Measurements from ENCODE around the gene ERICH4. TPM values are rescaled to one million over a fixed set of nuclear protein-coding genes. Genes with fewer than 3 reads are reported as not detected.
"Not testable (repeated sequence)": the region's sequence is repeated elsewhere in the genome, so short reads cannot be mapped to it uniquely, and the experiment has no call there.

ERICH4 gene
- total RNA-seq, 1 donor from 2014 or later, result not detected

DNA sequence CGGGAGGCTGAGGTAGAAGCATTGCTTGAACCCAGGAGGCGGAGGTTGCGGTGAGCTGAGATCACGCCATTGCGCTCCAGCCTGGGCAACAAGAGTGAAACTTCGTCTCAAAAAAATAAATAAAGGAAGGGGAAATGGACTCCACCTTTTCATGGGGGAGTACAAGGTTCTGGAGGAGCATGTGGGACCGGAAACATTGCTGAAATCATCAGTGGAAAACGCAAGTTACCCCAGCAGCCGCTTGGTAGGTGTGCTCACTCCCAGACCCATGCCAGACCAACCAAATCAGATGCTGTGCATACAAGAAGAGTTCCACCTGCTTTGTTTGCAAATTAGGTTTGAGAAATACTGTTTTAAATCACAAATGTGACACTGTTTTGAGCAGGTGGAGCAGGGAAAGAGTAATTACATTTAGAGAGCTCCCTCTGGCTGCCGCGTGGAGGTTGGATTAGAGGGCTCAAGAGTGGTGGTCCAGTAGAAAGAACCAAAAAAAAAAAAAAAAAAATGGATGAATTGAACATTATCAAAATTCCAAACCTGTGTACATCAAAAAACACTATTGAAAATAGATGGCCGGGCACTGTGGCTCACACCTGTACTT lies 4.9 kb downstream of the ERICH4 start:
- H3K4me1 Mint-ChIP-seq (ENCODE audit: low read depth), result peaks cover 9% of the 10 kb centered on the region
- H3K27me3 Mint-ChIP-seq (ENCODE audit: low read depth), result peaks cover 3% of the 10 kb centered on the region
- intact Hi-C loops (cut with micrococcal nuclease), result no loop called here
- H3K36me3 Mint-ChIP-seq (ENCODE audit: low read depth), result no peaks in the 10 kb centered on the region
- DNase-seq (ENCODE audit: low spot score), result no peak
- no peak overlapping the region for H3K4me3 Mint-ChIP-seq (ENCODE audit: low read depth)
- H3K27ac Mint-ChIP-seq, result no peak overlapping the region
- no peaks in the 10 kb centered on the region for H3K9me3 Mint-ChIP-seq

DNA sequence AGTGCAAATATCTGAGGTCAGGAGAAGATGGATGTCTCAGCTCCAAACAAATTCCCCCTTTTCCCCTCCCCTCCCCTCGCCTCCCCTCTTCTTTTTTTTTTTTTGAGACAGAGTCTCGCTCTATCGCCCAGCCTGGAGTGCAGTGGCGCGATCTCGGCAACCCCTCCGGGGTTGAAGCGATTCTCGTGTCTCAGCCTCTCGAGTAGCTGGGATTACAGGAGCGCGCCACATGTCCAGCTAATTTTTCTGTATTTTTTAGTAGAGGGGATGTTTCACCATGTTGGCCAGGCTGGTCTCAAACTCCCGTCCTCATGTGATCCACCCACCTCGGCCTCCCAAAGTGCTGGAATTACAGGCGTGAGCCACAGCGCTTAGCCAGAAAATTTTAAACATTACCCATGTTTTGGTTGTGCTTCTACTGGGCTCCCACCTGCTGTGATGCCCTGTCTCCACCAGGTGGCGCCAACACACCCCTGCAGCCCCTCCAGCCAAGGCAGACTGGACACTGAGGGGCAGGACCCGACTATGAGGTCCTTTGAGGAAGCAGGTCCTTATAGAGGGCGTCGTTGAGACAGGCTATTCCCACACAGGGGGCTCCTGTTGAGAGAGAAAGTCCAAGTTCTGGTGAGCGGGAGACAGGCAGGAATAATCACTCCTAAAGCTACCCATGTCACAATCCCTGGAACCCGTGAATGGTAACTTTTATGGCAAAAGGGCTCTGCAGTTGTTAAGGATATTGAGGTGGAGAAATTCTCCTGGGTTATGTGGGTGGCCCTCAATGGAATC lies 6.3 kb downstream of the ERICH4 start:
- Mint-ChIP-seq H3K4me1 (ENCODE audit: low read depth) (peaks cover 14% of the 10 kb centered on the region), H3K27ac (no peak overlapping the region), H3K9me3 (no peaks in the 10 kb centered on the region), H3K27me3 (ENCODE audit: low read depth) (peaks cover 3% of the 10 kb centered on the region), H3K4me3 (ENCODE audit: low read depth) (peak overlapping the region; percentile 56), H3K36me3 (ENCODE audit: low read depth) (no peaks in the 10 kb centered on the region)
- peak; percentile 63 for DNase-seq (ENCODE audit: low spot score)
- intact Hi-C loops (cut with micrococcal nuclease), result loop anchor here (1.0 kb wide), 4 partner anchors 88 to 148 kb away; no protein-coding TSS in a partner anchor

DNA sequence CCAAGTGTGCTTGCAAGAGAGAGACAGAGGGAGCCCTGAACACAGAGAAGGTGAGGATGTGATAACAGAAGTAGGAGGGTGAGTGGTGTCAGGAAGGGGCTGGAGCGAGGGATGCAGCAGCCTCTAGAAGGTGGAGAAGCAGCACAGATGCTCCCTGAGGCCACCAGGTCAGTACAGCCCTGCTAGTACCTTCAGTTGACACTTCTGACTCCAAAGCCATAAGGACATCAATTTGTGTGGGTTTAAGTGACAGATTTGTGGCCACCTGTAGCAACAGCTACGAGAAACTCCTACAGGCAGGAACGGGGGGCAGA lies 6.9 kb downstream of the ERICH4 start:
- Mint-ChIP-seq H3K9me3 (no peaks in the 10 kb centered on the region), H3K4me1 (ENCODE audit: low read depth) (peaks cover 18% of the 10 kb centered on the region), H3K4me3 (ENCODE audit: low read depth) (no peak overlapping the region)

DNA sequence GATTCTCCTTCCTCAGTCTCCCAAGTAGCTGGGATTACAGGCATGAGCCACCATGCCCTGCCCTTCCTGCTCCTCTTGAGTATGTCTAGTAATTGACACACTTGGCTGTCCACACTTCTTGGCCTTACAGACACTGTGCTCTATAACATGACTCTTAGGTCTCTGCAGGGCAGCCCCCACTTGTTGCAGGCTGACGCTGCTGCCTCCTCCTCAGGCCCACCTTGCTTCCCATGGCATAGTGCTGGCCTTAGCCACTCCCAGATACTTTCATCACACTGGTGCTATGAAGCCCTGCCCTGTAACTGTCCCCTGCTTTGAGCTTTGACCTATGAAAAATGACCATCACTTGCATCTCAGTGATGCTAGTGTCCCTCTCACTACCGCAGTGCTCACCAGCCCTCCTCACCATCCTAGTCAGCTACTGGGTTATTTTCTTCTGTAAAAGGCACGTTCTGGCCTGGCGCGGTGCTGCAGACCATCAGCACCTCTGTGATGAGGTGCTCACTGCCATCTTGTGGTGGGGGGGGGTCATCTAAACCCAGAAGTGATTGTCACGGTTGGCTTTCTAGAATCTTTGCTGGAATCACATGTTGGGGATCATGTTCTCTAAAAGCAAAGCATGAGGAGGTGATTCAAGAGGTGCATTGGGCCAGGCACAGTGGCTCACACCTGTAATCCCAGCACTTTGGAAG lies 9.8 kb downstream of the ERICH4 start:
- H3K27ac Mint-ChIP-seq, result no peak overlapping the region
- no peak overlapping the region for H3K4me3 Mint-ChIP-seq (ENCODE audit: low read depth)
- DNase-seq (ENCODE audit: low spot score), result no peak
- intact Hi-C loops (cut with micrococcal nuclease), result no loop called here
- H3K4me1 Mint-ChIP-seq (ENCODE audit: low read depth), result peaks cover 40% of the 10 kb centered on the region
- no peaks in the 10 kb centered on the region for H3K9me3 Mint-ChIP-seq
- no peaks in the 10 kb centered on the region for H3K36me3 Mint-ChIP-seq (ENCODE audit: low read depth)
- H3K27me3 Mint-ChIP-seq (ENCODE audit: low read depth), result no peaks in the 10 kb centered on the region

More for the DNA sequence above, 6.9 kb downstream of the ERICH4 start:
- intact Hi-C loops (cut with micrococcal nuclease), result loop anchor here (1.0 kb wide), 4 partner anchors 87 to 147 kb away; no protein-coding TSS in a partner anchor
- DNase-seq (ENCODE audit: low spot score), result no peak
- no peaks in the 10 kb centered on the region for H3K36me3 Mint-ChIP-seq (ENCODE audit: low read depth)
- peaks cover 3% of the 10 kb centered on the region for H3K27me3 Mint-ChIP-seq (ENCODE audit: low read depth)
- no peak overlapping the region for H3K27ac Mint-ChIP-seq

DNA sequence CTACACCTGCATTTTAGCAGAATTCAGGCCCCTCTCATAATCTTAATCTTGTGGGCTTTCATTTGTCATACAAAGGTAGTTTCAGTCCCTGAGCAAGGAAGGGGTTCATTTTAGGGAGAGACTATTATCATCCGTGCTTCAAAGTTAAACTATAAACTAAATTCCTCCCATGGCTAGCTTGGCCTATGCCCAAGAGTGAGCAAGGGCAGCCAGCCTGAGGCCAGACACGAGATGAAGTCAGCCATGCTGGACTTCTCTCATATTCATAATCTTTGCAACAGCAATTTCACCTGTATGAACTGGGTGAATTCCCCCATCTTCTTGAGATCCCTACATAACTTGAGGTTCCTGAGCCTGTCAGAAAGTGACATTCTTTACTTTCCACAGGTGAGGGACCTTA lies 13.0 kb downstream of the ERICH4 start:
- intact Hi-C loops (cut with micrococcal nuclease), result no loop called here
- Mint-ChIP-seq H3K4me3 (ENCODE audit: low read depth) (no peak overlapping the region), H3K27me3 (ENCODE audit: low read depth) (peaks cover 14% of the 10 kb centered on the region), H3K9me3 (no peaks in the 10 kb centered on the region), H3K4me1 (ENCODE audit: low read depth) (peaks cover 40% of the 10 kb centered on the region), H3K36me3 (ENCODE audit: low read depth) (no peaks in the 10 kb centered on the region), H3K27ac (no peak overlapping the region)
- DNase-seq (ENCODE audit: low spot score), result no peak

DNA sequence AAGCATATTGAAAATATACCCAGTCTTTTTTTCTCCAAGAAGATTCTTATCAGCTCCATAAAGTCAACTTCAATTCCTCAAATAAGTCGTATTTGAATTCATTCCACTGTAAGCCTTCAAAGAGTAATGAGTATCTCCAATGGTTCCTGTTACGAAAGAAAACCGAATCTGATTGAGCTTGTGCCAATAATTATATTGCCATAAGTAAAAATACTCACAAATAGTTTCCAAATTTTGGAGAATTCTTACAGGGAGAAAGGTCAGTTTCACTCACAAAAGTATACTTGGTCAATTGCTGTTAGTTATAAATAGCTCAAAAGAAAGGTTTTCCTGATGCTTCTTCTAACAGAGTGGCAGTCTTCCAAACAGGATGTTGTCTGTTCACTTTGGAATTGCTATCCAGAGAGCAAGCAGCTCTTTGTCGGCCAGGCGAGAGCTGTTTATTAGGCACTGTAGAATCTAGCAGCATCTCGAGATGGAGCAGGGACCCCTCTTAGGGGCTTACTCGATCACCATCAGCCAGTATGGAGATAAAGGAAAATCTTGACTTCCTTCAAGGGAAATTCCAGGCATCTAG lies 13.5 kb downstream of the ERICH4 start:
- Mint-ChIP-seq H3K4me1 (ENCODE audit: low read depth) (peaks cover 40% of the 10 kb centered on the region), H3K4me3 (ENCODE audit: low read depth) (no peak overlapping the region), H3K36me3 (ENCODE audit: low read depth) (no peaks in the 10 kb centered on the region), H3K27ac (peak overlapping the region; percentile 59), H3K27me3 (ENCODE audit: low read depth) (peaks cover 14% of the 10 kb centered on the region), H3K9me3 (no peaks in the 10 kb centered on the region)
- DNase-seq (ENCODE audit: low spot score), result no peak
- intact Hi-C loops (cut with micrococcal nuclease), result no loop called here

DNA sequence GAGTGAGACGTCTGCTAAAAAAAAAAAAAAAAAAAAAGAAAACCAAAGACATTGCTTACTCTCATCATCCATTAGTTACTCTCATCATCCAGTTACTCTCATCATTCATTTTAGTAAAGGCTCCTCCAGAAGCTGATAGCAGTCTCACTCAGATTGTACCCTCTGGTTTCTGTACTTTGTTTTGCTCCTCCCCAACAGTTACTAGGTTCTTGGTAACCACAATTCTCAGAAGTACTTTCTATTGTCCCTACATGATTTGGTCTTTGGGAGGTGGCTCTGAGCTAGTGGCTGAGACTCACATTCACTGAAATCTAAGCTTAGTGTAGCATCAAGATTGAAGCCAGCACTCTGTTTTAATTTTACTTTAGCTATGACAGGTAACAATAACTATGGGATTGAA lies 14.3 kb downstream of the ERICH4 start:
- intact Hi-C loops (cut with micrococcal nuclease), result no loop called here
- no peaks in the 10 kb centered on the region for H3K9me3 Mint-ChIP-seq
- H3K27me3 Mint-ChIP-seq (ENCODE audit: low read depth), result peaks cover 17% of the 10 kb centered on the region
- DNase-seq (ENCODE audit: low spot score), result peak; percentile 24
- H3K4me1 Mint-ChIP-seq (ENCODE audit: low read depth), result peaks cover 43% of the 10 kb centered on the region
- peak overlapping the region; percentile 67 for H3K27ac Mint-ChIP-seq
- H3K4me3 Mint-ChIP-seq (ENCODE audit: low read depth), result no peak overlapping the region
- H3K36me3 Mint-ChIP-seq (ENCODE audit: low read depth), result no peaks in the 10 kb centered on the region

DNA sequence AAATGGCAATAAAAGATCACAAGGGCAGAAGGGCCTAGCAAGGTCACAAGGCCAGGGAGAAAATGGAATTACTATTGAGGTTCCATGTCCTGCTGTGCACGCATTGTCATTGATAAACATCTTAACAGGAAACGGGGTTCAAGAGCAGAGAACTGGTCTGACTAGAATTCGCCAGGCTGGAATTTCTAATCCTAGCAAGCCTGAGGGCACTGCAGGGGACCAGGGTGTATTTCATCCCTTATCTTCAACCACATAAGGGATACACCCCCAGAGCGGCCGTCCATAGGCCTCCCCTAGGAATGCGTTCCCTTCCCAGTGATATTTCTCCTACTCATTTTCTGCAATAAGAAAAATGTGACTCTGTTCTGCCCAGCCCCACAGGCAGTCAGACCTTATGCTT lies 19.5 kb downstream of the ERICH4 start:
- H3K9me3 Mint-ChIP-seq, result no peaks in the 10 kb centered on the region
- no peak overlapping the region for H3K4me3 Mint-ChIP-seq (ENCODE audit: low read depth)
- H3K36me3 Mint-ChIP-seq (ENCODE audit: low read depth), result no peaks in the 10 kb centered on the region
- no peak for DNase-seq (ENCODE audit: low spot score)
- peaks cover 32% of the 10 kb centered on the region for H3K4me1 Mint-ChIP-seq (ENCODE audit: low read depth)
- peaks cover 39% of the 10 kb centered on the region for H3K27me3 Mint-ChIP-seq (ENCODE audit: low read depth)
- intact Hi-C loops (cut with micrococcal nuclease), result no loop called here
- H3K27ac Mint-ChIP-seq, result peak overlapping the region; percentile 0

DNA sequence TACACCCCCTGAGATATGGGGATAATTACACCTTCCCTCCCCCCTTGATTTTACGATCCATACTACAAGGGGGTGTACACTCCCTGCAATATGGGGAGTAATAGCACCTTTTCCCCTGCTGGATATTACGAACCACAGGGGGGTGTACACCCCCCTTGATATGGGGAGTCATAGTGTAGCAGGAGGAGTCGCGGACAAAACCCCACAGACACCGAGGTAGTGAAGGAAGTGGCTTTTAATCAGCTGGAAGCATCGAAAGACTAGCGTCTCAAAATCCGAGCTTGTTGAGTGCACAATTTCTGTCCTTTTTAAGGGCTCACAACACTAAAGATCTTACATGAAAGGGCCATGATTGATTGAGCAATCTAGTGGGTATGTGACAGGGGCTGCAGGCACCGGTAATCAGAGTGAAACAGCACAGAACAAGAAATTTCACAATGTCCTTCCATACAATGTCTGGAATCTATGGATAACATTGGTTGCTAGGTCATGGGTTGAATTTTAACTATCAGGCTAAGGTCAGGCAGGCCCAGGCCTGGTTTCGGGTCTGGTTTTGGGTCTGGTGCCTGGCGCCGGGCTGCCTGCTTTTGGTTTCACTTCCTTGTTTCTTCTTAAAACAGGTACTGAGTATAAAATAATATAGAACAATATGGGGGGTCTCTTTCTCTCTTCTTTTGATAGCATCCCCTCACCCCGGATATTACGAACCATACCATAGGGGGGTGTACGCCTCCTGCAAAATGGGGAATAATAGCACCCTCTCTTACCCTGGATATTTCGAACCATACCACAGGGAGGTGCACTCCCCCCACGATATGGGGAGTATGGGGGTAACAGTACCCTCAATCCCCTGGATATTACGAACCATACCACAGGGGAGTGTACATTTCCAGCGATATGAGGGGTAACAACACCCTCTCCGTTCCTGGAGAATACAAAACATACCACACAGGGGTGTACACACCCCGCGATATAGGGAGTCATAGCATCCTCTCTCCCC lies 20.6 kb downstream of the ERICH4 start:
- H3K36me3 Mint-ChIP-seq (ENCODE audit: low read depth); H3K9me3 Mint-ChIP-seq; intact Hi-C loops (cut with micrococcal nuclease): not testable (repeated sequence)
- peak overlapping the region; percentile 54 for H3K27ac Mint-ChIP-seq
- DNase-seq (ENCODE audit: low spot score), result peak; percentile 25
- H3K27me3 Mint-ChIP-seq (ENCODE audit: low read depth), result peaks cover 43% of the 10 kb centered on the region
- H3K4me3 Mint-ChIP-seq (ENCODE audit: low read depth), result peak overlapping the region; percentile 19
- peaks cover 23% of the 10 kb centered on the region for H3K4me1 Mint-ChIP-seq (ENCODE audit: low read depth)

DNA sequence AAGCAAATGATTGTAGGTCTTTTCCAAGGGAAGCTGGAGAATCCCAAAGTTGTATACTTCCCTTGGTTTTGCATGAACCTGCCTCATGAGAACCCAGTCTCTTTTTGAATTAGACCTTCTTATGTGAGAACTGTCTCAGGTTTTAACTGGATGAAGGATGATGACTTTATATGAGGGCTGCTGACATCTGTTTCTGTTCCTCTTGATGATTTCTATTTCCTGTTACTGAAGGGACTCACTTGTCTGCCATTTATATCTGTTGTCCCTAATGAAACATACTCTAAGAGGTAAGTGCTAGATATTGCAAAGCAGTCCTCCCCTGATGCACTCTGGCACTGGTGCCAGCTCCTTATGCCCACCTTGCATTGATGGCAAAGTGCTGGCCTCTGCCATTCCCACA lies 33.6 kb downstream of the ERICH4 start:
- Mint-ChIP-seq H3K27me3 (ENCODE audit: low read depth) (peaks cover 46% of the 10 kb centered on the region), H3K9me3 (no peaks in the 10 kb centered on the region), H3K4me1 (ENCODE audit: low read depth) (no peaks in the 10 kb centered on the region), H3K27ac (no peak overlapping the region), H3K4me3 (ENCODE audit: low read depth) (no peak overlapping the region), H3K36me3 (ENCODE audit: low read depth) (no peaks in the 10 kb centered on the region)
- no peak for DNase-seq (ENCODE audit: low spot score)
- intact Hi-C loops (cut with micrococcal nuclease), result no loop called here

DNA sequence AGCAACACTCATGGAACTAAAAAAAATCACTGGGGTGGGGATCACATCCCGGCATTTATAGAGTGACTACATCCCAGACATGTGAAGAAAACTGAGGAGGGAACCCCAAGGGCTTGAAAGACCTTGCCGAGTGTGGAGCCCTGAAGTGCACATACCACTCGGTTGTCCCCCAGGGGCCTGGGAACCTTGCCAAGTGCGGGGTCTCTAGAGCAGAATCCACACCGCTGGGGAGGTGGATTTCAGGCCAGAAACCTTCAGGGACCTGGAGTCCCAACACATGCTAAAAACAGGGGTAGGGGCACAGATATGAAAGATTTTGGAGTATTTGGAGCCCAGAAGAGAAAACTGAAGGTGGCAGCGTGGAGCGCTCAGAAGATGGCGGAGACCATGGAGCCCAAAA lies 35.2 kb downstream of the ERICH4 start:
- peaks cover 38% of the 10 kb centered on the region for H3K27me3 Mint-ChIP-seq (ENCODE audit: low read depth)
- no peaks in the 10 kb centered on the region for H3K4me1 Mint-ChIP-seq (ENCODE audit: low read depth)
- H3K9me3 Mint-ChIP-seq, result no peaks in the 10 kb centered on the region
- H3K36me3 Mint-ChIP-seq (ENCODE audit: low read depth), result no peaks in the 10 kb centered on the region
- H3K27ac Mint-ChIP-seq, result no peak overlapping the region
- intact Hi-C loops (cut with micrococcal nuclease), result no loop called here
- H3K4me3 Mint-ChIP-seq (ENCODE audit: low read depth), result no peak overlapping the region
- no peak for DNase-seq (ENCODE audit: low spot score)
